Rectal smooth muscle tissue (tissue), 1 donor: ENCODE data around the gene THEM4.
"Not testable (repeated sequence)": the region's sequence is repeated elsewhere in the genome, so short reads cannot be mapped to it uniquely, and the experiment has no call there.

Experiments used
- H3K27ac ChIP-seq: one replicate; pipeline ENCODE4 v1.7.0; 2013; ENCODE audit warnings: low read depth, low read length, inconsistent platforms
- H3K27me3 ChIP-seq: one replicate; pipeline ENCODE4 v1.7.0; 2013; ENCODE audit warnings: low read length; ENCODE audit not compliant: control insufficient read depth, insufficient read depth
- H3K36me3 ChIP-seq: one replicate; pipeline ENCODE4 v1.7.0; 2013; ENCODE audit warnings: low read length; ENCODE audit not compliant: control insufficient read depth, insufficient read depth
- H3K4me1 ChIP-seq: one replicate; pipeline ENCODE4 v1.7.0; 2013; ENCODE audit warnings: low read length; ENCODE audit not compliant: control insufficient read depth, insufficient read depth
- H3K4me3 ChIP-seq: one replicate; pipeline ENCODE4 v1.7.0; 2013; ENCODE audit warnings: low read length
- H3K9ac ChIP-seq: one replicate; pipeline ENCODE4 v1.7.0; 2013; ENCODE audit warnings: low read length

The THEM4 gene

DNA sequence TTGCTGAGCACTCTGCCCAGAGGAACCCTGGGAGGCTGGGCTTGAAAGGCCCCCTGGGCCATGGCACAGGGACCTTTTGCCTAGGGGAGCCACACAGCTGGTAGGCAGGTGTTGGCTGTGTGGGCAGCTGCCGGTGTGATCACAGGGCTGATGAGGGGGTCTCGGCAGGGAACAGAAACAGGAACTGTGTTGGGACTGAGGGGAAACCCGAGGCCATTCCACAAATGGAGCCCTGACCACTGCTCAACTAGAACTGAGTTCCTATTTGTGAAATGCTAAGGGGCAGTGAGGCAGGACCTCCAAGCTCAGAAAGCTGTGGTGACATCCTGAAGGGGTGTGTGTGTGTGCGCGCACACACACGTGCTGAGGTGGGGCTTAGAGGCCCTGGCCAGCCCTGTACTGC, 49.4 kb downstream of the THEM4 start:
- no peak overlapping the region for H3K4me3 ChIP-seq

DNA sequence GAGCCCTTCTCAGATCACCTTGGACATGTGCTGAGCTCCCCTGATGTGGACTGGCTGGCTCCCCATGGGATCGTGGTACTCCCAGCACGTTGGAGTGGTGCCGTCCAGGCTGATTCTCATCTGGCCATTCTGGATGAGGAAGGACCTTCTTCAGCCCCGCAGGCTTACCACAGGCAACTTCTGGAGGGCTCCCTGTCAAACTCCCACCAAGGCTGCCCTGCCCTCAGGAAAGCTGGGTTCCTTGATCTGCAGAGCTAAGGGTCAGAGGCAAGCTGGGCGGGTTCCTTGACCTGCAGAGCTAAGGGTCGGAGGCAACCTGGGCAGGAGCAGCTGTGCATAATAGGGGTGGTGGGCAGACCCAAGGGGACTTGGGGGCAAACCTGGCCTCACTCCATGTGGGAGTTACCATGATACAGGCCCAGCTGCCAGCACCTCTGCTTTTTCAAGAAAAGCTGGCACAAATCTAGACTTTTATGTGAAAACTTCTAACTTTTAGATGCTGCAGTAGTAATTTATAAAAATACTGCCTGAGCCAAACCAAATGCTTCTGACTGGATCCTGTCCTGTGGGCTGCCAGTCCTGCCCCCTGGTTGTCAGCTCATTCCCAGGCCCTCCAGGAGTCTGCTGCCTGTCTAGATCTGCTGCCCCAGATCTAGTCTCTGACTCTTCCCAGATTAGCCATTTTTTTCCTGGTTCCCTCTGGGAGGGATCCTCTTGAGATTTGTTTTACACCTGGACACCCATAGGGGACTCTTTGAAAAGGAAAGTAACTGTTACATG, 50.2 kb downstream of the THEM4 start:
- Histone ChIP-seq H3K4me1 (no peaks in the 10 kb centered on the region), H3K27ac (no peak overlapping the region), H3K27me3 (no peaks in the 10 kb centered on the region), H3K9ac (no peak overlapping the region), H3K4me3 (no peak overlapping the region), H3K36me3 (no peaks in the 10 kb centered on the region)

More for the DNA sequence above, 49.4 kb downstream of the THEM4 start:
- Histone ChIP-seq H3K36me3 (no peaks in the 10 kb centered on the region), H3K27ac (no peak overlapping the region), H3K9ac (no peak overlapping the region), H3K27me3 (no peaks in the 10 kb centered on the region), H3K4me1 (no peaks in the 10 kb centered on the region)

DNA sequence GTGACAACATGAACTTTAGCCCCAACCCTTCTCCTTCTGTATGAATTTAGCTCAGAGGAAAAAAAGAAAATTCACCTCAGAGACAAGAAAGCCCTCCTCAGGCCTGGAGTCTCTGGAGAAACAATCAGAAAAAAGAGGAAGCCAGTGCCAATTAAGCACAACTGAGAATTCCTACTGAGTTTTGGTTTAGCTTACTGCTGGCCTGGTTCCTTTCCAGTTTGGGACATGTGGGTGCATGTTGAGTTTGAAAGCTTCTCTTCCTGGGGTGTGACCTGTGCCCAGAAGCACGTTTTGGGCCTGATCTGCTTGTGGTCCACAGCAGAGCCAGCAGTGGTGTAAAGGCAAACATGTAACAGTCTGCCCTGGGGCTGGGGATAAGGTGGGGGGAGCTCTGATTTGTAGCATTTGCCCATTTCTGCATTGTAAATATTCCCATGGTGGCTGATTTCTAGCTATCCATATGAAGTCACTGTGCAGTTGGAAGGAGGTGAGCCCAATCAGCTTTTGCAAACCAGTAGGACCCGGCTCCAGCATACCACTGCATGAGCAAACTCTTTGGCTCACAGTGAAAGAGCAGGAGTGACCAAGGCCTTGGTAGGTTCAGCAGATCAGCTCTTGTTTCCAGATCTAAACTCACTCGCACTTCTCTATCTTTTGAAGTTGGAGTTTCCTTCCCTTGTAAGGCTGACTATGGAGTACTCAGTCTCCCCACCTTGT, 51.1 kb downstream of the THEM4 start:
- Histone ChIP-seq H3K4me3 (no peak overlapping the region), H3K36me3 (no peaks in the 10 kb centered on the region), H3K27ac (no peak overlapping the region), H3K27me3 (no peaks in the 10 kb centered on the region), H3K4me1 (no peaks in the 10 kb centered on the region), H3K9ac (no peak overlapping the region)

DNA sequence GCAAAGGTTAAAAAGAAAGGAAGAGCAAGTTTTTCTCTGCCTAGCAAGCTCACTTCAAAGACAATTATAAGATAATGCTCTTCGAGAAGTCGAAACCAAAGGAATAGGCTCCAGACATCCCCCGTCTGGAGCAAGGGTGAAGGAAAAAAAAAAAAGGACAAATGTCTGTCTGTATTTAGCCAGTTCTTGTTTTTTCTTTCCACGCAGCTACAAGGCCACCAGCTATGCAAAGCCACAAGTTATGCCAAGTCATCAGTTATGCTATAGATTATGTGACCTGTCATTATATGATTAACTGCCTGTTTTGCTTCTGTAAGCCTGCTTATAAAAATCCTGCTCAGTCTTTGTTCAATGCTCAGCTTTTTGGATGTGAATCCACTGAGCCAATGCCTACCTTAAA, 53.4 kb downstream of the THEM4 start:
- no peak overlapping the region for H3K27ac ChIP-seq

DNA sequence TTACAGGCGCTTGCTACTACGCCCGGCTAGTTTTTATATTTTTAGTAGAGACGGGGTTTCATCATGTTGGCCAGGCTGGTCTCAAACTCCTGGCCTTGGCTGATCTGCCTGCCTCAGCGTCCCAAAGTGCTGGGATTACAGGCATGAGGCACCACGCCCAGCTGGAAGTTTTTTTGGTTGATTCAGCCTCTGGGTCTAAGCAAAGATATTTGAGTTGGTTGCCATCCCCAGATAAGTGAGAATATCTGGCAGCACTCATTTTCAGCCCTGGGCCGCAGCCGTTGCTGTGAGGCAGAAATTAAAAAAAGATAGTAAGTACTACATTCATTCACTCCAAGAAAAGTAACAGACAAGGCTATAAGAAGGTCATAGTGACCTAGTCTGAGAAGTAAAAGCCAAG, 53.8 kb downstream of the THEM4 start:
- not testable (repeated sequence) for H3K9ac ChIP-seq, H3K4me3 ChIP-seq, H3K36me3 ChIP-seq, H3K27ac ChIP-seq, H3K4me1 ChIP-seq, H3K27me3 ChIP-seq

More for the DNA sequence above, 53.4 kb downstream of the THEM4 start:
- no peaks in the 10 kb centered on the region for H3K4me1 ChIP-seq
- no peaks in the 10 kb centered on the region for H3K36me3 ChIP-seq
- no peak overlapping the region for H3K4me3 ChIP-seq
- peaks cover 3% of the 10 kb centered on the region for H3K27me3 ChIP-seq
- H3K9ac ChIP-seq, result no peak overlapping the region

DNA sequence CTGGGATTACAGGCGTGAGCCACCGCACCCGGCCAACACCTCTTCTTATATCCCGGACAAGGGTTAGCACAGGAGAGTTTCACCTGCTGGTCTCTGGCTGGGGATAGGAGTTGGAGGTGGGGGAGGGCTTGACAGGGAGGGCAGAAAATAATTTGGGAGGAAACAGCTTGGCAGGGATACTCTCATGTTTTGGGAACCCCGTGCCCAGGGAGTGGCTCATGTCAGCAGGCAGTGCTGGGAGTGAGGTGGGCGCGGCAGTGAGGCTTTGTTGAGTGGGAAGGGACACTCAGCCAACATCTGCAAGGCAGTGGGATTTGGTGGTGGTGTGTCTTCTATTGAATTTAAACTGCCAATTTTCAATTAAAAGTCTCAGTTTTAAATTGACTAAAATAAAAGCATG, 54.7 kb downstream of the THEM4 start:
- Histone ChIP-seq H3K4me1 (no peaks in the 10 kb centered on the region), H3K27me3 (peaks cover 3% of the 10 kb centered on the region), H3K9ac (no peak overlapping the region), H3K27ac (no peak overlapping the region), H3K36me3 (no peaks in the 10 kb centered on the region), H3K4me3 (no peak overlapping the region)

DNA sequence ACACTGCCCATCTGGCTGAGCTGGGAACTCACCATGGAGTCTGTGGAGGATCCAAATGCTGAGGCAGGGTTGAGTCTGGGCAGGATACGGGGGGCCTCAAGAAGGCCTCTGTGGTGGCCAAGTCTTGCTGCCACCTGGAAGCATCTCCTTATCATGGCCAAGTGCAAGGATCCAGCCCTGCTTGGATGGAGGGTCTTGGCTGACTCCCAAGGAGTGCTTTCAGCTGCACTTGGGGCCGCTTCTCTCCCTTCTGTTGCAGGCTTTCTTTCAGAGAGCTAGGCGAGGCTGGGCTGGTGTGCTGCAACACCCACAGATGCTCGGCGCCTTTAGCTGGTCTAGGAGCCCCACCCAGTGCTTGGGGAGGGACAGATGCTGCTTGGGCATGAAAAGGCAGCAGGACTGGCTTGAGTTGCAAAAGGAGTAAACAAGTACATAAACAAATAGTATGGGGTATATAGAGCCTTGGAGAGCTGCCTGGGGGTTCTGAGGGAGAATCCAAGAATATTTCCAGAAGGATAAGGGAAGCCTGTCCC, 55.8 kb downstream of the THEM4 start, which contains the start of gene THEM5:
Gene THEM5, minus strand, starts transcription at position 302 of the 533 bp plus-strand sequence. Its CDS starts 147 bp downstream, at position 155.
- Histone ChIP-seq H3K4me3 (no peak within 1 kb of the TSS), H3K4me1 (no peaks in the 10 kb centered on the region), H3K27me3 (peaks cover 3% of the 10 kb centered on the region), H3K27ac (no peak within 1 kb of the TSS), H3K36me3 (no peaks in the 10 kb centered on the region), H3K9ac (no peak within 1 kb of the TSS)

DNA sequence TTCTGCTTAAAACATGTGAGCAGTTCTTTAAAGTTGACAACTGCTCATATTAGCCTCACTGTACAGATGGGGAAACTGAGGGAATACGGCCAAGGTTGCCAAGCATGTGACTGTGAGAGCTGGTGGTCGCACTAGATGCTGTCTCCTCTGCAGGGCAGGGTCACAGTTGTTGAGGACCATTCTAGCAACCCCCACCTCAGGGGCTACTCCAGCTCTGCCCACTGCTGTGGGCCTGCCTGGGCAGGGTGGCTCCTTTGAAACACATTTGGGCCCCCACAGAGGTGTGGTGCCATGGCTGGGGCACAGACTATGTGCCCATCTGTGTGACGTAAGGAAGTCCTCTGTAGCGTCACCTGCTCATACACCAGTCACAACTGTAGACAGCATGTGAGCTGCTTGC, 56.6 kb downstream of the THEM4 start:
- Histone ChIP-seq H3K4me3 (no peak overlapping the region), H3K27ac (no peak overlapping the region), H3K9ac (no peak overlapping the region), H3K27me3 (peaks cover 3% of the 10 kb centered on the region), H3K4me1 (no peaks in the 10 kb centered on the region), H3K36me3 (no peaks in the 10 kb centered on the region)

DNA sequence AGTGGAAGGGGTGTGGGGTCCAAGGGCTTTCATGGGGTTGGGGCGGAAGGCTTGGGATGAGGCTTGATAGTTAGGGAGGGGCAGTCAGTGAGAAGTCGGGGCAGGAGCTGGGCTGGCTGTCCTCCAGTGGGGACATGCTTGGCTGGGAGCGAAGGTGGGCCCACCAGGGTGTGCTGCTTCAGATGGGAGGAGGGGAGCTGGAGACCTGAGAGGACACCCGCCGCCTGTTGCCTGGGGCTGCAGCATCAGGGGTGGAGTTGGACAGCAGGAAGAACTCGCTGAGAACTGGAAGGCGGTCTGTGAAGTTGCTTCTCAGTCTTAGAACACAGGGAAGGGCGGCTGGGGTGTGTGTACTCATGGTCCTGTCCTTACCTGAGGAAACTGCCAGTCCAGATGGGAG, 57.4 kb downstream of the THEM4 start:
- Histone ChIP-seq H3K36me3 (no peaks in the 10 kb centered on the region), H3K27ac (no peak overlapping the region), H3K27me3 (peaks cover 3% of the 10 kb centered on the region), H3K9ac (no peak overlapping the region), H3K4me1 (no peaks in the 10 kb centered on the region), H3K4me3 (no peak overlapping the region)

DNA sequence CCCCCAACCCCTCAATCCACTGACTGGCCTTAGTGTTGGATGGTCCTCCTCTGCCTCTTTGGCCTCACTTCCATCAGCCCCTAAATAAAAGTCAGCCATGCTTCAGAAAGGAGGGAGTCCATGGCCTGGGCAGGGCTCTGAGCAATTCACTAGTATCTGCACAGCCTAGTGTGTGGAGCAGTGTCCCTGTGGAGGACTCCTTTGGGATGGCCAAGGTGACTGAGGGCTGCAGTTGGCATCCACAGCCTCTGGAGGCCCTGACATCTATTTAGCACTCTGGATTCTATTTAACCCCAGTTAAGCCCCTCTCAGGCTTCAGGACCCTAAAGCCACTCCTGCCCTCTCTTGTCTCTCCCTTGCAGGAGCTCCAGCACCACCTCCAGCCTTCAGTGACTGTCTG, 59.4 kb downstream of the THEM4 start:
- peaks cover 3% of the 10 kb centered on the region for H3K27me3 ChIP-seq
- no peak overlapping the region for H3K27ac ChIP-seq
- no peak overlapping the region for H3K4me3 ChIP-seq
- no peaks in the 10 kb centered on the region for H3K36me3 ChIP-seq
- no peaks in the 10 kb centered on the region for H3K4me1 ChIP-seq
- no peak overlapping the region for H3K9ac ChIP-seq

DNA sequence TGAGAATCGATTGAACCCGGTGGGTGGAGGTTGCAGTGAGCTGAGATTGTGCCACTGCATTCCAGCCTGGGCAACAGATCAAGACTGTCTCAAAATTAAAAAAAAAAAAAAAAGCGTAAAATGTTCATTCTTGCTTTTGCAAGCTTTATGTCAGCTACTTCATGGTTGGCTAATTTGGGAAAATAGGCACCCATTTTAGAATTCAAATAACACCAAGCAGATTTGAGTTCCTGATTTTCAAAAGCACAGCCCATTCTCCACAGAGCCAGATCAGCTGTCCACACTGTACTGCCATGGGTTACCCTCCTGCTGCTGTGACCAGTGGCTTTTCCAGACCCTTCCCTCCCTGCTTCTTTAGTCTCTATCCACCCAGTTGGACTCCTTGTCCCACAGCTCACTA, 60.2 kb downstream of the THEM4 start:
- Histone ChIP-seq H3K4me3 (no peak overlapping the region), H3K9ac (no peak overlapping the region), H3K36me3 (no peaks in the 10 kb centered on the region), H3K27ac (no peak overlapping the region), H3K4me1 (no peaks in the 10 kb centered on the region), H3K27me3 (peaks cover 3% of the 10 kb centered on the region)

DNA sequence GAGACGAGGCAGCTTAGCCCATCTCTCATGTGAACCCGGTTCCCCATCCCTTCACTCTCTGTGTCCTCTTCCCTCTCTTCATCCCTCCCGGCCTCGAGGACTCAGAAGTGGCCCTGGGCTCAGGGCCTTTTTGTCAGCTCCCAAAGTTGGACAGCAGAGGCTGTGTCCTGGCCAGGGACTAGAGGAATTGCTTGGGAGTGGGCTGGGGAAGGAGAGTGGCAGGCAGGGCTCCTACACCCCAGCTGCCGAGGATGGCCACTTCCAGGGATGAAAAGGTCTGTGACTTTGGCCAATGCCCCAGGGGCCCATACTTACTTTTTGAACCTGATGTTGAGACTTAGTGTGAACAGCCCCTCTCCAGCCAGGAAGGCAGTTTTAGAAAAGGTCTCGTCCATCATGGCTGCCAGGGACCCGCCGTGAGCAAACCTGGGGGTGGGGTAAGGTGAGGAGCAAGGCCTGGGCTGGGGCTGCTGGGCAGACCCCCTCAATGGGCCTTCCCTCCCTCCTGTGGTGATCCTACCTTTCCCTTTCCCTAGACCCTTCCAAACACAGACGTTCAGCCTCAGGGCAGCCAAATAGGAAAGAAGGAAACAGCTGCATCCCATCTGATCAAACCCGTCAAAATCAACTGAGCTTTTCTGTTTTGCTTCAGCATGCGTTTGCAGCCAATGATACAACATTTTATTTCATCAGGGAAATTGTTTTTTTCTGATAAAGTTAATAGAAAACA, 61.3 kb downstream of the THEM4 start:
- no peak overlapping the region for H3K4me3 ChIP-seq
- H3K36me3 ChIP-seq, result no peaks in the 10 kb centered on the region
- H3K27me3 ChIP-seq, result peaks cover 3% of the 10 kb centered on the region
- no peak overlapping the region for H3K27ac ChIP-seq
- no peaks in the 10 kb centered on the region for H3K4me1 ChIP-seq
- H3K9ac ChIP-seq, result no peak overlapping the region
